Coronary artery (tissue), 2 donors: ENCODE data around the gene TTLL6.
A peak's percentile ranks its signal among the peaks of the same experiment; 100 is the strongest.

Source experiments
- DNase-seq: peaks from one replicate; pipeline ENCODE4 v3.0.0-alpha.2; 2017; ENCODE audit warnings: low spot score
- H3K27ac ChIP-seq, 2 donors: fragments of 200-600 bp; sonication (generic); one replicate each; pipeline ENCODE4 v1.5.1; 2016 to 2019
- H3K4me3 ChIP-seq: fragments of 200-600 bp; sonication (generic); 2 replicates; pipeline ENCODE4 v1.5.1; 2016; ENCODE audit warnings: mild to moderate bottlenecking, moderate library complexity
- TF ChIP-seq, protein P1 (sequence below): fragments of 200-600 bp; sonication (generic); IDR thresholded peaks from one replicate; pipeline ENCODE4 v1.5.1; 2019; ENCODE audit warnings: antibody characterized with exemption

TTLL6 gene

GRCh38 chr17:48759288-48759687 lies 57.7 kb downstream of the TTLL6 start:
- no peak for DNase-seq
- Histone ChIP-seq H3K4me3 (no peak overlapping the region), H3K27ac (no peak overlapping the region)
- TF ChIP-seq, protein P1, sequence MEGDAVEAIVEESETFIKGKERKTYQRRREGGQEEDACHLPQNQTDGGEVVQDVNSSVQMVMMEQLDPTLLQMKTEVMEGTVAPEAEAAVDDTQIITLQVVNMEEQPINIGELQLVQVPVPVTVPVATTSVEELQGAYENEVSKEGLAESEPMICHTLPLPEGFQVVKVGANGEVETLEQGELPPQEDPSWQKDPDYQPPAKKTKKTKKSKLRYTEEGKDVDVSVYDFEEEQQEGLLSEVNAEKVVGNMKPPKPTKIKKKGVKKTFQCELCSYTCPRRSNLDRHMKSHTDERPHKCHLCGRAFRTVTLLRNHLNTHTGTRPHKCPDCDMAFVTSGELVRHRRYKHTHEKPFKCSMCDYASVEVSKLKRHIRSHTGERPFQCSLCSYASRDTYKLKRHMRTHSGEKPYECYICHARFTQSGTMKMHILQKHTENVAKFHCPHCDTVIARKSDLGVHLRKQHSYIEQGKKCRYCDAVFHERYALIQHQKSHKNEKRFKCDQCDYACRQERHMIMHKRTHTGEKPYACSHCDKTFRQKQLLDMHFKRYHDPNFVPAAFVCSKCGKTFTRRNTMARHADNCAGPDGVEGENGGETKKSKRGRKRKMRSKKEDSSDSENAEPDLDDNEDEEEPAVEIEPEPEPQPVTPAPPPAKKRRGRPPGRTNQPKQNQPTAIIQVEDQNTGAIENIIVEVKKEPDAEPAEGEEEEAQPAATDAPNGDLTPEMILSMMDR: no peak

- Histone ChIP-seq H3K4me3 (no peak overlapping the region), H3K27ac (no peak overlapping the region)
- TF ChIP-seq, protein P1: no peak
- DNase-seq: no peak
Observed at GRCh38 chr17:48757524-48757961, 59.5 kb downstream of the TTLL6 start.

GRCh38 chr17:48756830-48757251 lies 60.2 kb downstream of the TTLL6 start:
- Histone ChIP-seq H3K27ac (no peak overlapping the region), H3K4me3 (no peak overlapping the region)
- TF ChIP-seq, protein P1: no peak
- no peak for DNase-seq

DNA sequence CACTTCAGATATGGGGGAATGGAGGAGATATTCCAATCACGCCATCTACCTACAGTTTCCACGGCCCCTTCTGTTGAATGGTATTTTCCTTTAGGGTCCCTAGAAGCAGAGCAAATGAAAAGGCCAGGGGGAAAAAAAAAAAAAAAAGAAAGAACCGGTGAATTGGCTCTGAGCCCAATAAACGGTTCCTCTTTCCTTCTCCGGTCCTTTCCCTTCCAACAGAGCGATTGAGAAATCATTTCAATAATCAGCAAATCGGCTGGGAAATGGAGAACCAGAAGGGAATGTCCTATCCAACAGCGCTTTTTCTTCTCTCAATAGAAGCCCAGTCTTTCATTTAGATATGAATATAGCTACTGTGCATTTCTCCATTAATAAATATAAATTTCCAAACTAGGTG lies 61.7 kb downstream of the TTLL6 start:
- no peak overlapping the region for H3K27ac ChIP-seq
- peak overlapping the region; percentile 15 for H3K4me3 ChIP-seq
- TF ChIP-seq, protein P1: no peak
- no peak for DNase-seq

- TF ChIP-seq, protein P1: no peak
- DNase-seq: no peak
- no peak overlapping the region for H3K27ac ChIP-seq
- H3K4me3 ChIP-seq: peak overlapping the region; percentile 15
Observed at GRCh38 chr17:48754500-48755261, 62.3 kb downstream of the TTLL6 start.

GRCh38 chr17:48753794-48754499 lies 63.1 kb downstream of the TTLL6 start:
- Histone ChIP-seq H3K27ac (no peak overlapping the region), H3K4me3 (no peak overlapping the region)
- DNase-seq: no peak
- TF ChIP-seq, protein P1: no peak
